Measurements from ENCODE around the gene CDK5.

The CDK5 gene

GRCh38 chr7:151058781-151059366 lies 1.2 kb upstream of the CDK5 start:
- Histone ChIP-seq H3K27me3 (ENCODE audit: insufficient read depth, poor library complexity, severe bottlenecking) (no peaks in the 10 kb centered on the region), H3K4me3 (replicated peaks; ENCODE audit: insufficient read depth, low read length) (peak overlapping the region; percentile 84), H3K27ac (replicated peaks) (peak overlapping the region; percentile 71)
- TF ChIP-seq SPI1 (IDR thresholded peaks at IDR 0.05; ENCODE audit: borderline replicate concordance, low read depth) = no peak
- no peak for TF ChIP-seq POLR2AphosphoS5 (IDR thresholded peaks at IDR 0.05; ENCODE audit: low read depth)
- no peak for TF ChIP-seq GABPA (IDR thresholded peaks at IDR 0.05; ENCODE audit: low read depth)
- no peak for TF ChIP-seq REST (IDR thresholded peaks at IDR 0.05; ENCODE audit: insufficient replicate concordance, low read depth)
- no peak for TF ChIP-seq CTCF (IDR thresholded peaks at IDR 0.05; ENCODE audit: insufficient read depth, low read length)
- no peak for DNase-seq (ENCODE audit: low read depth in 1 of 2, low spot score in 1 of 2)

GRCh38 chr7:151057989-151058780 lies 488 bp upstream of the CDK5 start:
- peak overlapping the region; percentile 84 for H3K4me3 ChIP-seq (replicated peaks; ENCODE audit: insufficient read depth, low read length)
- TF ChIP-seq POLR2AphosphoS5 (IDR thresholded peaks at IDR 0.05; ENCODE audit: low read depth) = no peak
- no peak for TF ChIP-seq SPI1 (IDR thresholded peaks at IDR 0.05; ENCODE audit: borderline replicate concordance, low read depth)
- TF ChIP-seq GABPA (IDR thresholded peaks at IDR 0.05; ENCODE audit: low read depth) = peak; percentile 81
- TF ChIP-seq REST (IDR thresholded peaks at IDR 0.05; ENCODE audit: insufficient replicate concordance, low read depth) = no peak
- DNase-seq (ENCODE audit: low read depth in 1 of 2, low spot score in 1 of 2) = peak; percentile 100
- H3K27me3 ChIP-seq (ENCODE audit: insufficient read depth, poor library complexity, severe bottlenecking) = no peaks in the 10 kb centered on the region
- H3K27ac ChIP-seq (replicated peaks) = peak overlapping the region; percentile 71

- peak overlapping the region; percentile 84 for H3K4me3 ChIP-seq (replicated peaks; ENCODE audit: insufficient read depth, low read length)
- no peak for DNase-seq (ENCODE audit: low read depth in 1 of 2, low spot score in 1 of 2)
- H3K27ac ChIP-seq (replicated peaks) = peak overlapping the region; percentile 71
- H3K27me3 ChIP-seq (ENCODE audit: insufficient read depth, poor library complexity, severe bottlenecking) = no peaks in the 10 kb centered on the region
- TF ChIP-seq REST (IDR thresholded peaks at IDR 0.05; ENCODE audit: insufficient replicate concordance, low read depth) = no peak
- TF ChIP-seq SPI1 (IDR thresholded peaks at IDR 0.05; ENCODE audit: borderline replicate concordance, low read depth) = no peak
- TF ChIP-seq POLR2AphosphoS5 (IDR thresholded peaks at IDR 0.05; ENCODE audit: low read depth) = no peak
- TF ChIP-seq CTCF (IDR thresholded peaks at IDR 0.05; ENCODE audit: insufficient read depth, low read length) = no peak
- no peak for TF ChIP-seq GABPA (IDR thresholded peaks at IDR 0.05; ENCODE audit: low read depth)
Measured at GRCh38 chr7:151056666-151057505, 811 bp downstream of the CDK5 start.

All from HL-60 (cell line).